T47D (cell line): ENCODE results near the gene ZNF778.

Source experiments
- DNase-seq, 2 experiments: peaks; one replicate each; pipeline versions ENCODE4 v3.0.0 to v3.0.0-alpha.2; 2011 to 2012; ENCODE audit warnings: low read depth in 1 of 2, low spot score in 1 of 2
- JUND ChIP-seq: IDR thresholded peaks from 2 replicates; pipeline ENCODE4 v1.6.1; 2012; ENCODE audit warnings: low read depth
- in situ Hi-C: cut with HindIII; loops from 2 replicates; pipeline ENCODE4 v1.10.0; 2016; ENCODE audit warnings: low sequenced_read_pairs, low pct_unique_long_range_greater_than_20kb

Gene ZNF778

DNA sequence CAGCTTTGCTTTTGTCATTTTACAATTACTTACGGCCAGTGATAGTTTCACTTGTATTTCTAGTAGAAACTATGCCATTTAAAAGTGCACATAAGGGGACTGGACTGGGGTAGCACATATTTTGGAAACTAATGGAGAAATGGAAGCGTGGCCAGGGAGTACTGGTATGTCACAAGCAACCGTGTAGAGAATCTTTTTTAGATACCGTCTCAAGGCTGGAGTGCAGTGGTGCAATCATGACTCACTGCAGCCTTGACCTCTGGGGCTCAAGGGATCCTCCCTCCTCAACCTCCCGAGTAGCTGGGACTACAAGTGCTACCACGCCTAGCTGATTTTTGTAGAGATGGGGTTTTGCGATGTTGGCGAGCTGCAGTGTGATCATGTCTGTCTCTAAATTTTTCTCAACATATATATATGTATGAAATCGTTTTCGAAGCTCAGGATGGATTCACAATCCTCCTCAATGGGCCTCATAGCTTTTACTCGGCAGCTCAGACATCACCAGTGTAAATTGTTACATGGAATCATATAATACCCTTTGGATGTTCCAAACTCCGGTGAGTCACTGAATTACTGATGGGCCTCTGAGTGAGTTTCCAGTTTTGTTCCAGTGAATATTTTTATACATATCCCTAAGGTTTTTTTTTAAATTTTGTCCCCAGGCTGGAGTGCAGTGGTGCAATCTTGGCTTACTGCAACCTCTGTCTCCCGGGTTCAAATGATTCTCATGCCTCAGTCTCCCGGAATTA lies 51.7 kb downstream of the ZNF778 start:
- no peak for TF ChIP-seq JUND
- in situ Hi-C loops = no loop called here
- no peak for DNase-seq

DNA sequence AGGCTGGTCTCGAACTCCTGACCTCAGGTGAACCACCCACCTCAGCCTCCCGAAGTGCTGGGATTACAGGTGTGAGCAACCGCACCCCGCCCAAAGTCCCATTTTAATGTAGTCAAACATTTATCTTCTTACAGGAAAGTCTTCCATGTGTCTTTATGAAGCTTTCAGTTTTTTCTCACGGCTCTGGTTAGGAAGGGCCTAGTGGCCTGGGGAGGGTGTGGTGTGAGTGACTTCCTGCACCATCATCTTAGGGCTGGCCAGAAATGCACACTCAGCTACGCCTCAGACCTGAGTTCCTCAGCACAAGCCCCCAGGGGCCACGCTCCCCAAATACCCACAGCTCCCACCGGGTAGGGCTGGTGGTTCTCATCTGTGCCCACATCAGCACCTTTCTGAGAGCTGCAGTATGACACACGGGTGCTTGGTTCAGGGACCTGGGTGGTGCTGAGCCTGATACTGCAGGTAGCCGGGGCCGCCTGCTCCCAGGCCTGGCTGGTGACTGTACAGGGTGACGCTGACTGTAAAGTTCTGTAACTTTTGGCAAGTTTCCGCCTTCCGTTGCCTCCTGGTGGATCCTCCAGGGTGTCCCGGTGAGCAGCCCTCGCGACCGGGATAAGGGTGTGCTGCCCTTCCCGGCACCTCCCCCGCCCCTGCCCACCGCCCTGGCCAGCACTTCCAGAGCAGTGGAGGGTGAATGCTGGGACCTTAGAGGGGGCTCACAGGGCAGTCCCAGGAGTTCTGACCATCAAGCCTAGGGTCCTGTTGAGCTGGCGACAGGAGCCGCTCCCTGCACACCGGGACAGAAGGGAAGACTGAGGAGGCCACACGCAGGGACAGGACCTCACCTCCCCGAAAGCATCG lies 52.5 kb downstream of the ZNF778 start:
- in situ Hi-C loops = no loop called here
- DNase-seq = no peak
- no peak for TF ChIP-seq JUND

DNA sequence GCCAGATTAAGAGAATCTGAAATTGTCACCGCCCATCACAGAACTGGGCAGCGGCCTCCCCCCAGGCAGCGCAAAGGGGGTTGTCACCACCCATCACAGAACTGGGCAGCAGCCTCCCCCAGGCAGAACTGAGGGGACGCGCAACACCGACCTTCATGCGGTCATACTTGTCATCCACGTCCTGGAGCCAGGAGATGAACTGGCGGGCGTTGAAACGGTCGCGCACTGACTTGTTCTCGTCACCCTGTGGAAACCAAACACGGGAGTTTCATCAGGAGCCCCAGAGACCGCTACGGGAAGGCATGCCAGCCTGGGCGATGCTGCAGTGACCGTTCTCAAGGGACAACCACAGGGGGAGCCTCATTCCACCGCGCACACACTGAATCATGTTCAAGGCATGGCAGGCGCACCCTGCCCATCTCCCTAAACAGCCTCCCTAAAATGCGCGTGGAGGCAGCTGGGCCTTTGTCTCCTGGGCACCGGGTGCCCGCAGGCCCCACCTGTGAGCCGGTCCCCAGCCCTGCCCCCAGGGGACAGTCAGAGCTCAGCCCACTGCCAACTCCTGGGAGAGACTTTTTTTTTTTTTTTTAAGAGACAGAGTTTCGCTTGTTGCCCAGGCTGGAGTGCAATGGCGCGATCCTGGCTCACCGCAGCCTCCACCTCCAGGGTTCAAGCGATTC lies 53.3 kb downstream of the ZNF778 start:
- no peak for DNase-seq
- in situ Hi-C loops = no loop called here
- TF ChIP-seq JUND = no peak

DNA sequence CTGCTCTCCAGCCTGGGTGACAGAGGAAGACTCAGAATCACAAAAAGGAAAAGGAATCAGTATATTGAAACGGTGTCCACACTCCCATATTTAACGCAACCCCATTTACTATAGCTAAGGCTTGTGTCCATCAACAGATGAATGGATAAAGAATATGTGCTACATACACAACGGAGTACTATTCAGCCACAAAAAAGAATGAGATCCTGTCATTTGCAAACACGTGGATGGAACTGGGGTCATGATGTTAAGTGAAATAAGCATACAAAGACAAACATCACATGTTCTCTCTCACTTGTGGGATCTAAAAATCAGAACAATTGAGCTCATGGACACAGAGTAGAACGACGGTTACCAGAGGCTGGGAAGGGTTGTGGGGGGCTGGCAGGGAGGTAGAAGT lies 55.1 kb downstream of the ZNF778 start:
- in situ Hi-C loops = no loop called here
- DNase-seq = no peak
- no peak for TF ChIP-seq JUND

DNA sequence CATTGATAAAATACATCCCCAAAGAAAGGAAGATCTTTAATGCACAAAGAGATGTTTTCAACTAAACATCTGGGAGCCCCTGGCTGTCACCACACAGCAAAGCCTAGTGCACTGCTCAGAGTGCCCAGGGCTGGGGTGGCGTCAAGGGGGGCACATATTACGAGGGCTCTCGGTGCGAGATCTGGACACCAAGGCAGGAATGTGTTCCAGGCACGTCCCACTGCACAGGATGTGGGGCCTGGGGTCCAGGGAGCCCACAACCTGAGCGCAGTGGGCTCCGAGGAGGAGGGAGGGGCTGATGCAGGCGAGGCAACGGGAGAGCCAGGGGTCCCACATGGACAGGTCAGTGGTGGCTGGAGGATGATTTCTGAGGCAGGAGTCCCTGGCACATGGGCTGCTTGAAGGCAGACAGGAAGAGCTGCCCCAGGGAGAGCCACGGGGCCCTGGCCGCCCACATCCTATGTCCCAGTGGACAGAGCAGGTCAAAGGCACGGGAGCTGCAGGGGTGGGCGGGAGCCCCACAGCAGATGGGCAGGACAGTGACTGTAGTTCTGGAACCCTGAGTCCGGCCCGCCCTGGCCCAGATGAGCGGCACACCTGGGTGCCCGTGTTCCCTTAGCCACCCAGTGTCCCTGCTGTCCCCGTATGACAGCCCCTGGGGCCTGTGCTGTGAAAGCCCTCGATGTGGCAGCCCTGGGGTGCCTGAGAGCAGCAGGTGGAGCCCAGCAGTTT lies 56.4 kb downstream of the ZNF778 start:
- no peak for DNase-seq
- TF ChIP-seq JUND = no peak
- in situ Hi-C loops = no loop called here

DNA sequence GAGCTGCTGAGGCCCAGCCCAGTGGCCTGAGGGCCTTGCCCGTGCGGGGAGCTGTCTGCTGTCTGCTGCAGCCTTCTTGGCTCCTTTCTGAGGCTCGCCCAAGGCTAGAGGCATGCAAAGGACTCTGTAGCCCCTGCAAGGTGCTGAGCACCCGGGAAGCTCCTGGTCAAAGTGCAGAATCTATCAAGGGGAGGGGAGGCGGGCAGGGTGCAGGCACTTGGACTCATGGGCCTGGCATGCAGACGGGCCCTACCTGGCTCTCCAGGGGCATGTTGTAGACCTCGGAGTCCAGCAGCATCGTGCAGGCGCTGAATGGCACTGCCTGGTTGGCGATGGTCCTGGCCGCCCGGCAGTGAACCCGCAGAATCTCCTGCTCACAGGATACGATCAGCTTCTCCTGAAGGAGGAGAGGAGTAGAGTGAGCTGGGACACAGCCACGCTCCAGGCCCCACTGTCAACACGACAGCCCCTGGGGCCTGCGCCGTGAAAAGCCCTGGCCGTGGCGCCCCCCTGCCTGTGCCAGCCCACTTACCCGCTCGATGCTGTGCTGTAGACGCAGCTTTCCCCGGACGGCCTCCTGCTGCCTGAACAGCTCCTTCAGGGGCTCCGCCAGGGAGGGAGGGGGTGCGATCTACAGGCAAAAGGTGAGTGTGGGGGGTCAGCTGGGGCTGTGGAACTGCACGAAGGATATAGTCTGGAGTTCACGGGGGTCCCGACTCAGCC lies 57.2 kb downstream of the ZNF778 start:
- DNase-seq = no peak
- in situ Hi-C loops = no loop called here
- TF ChIP-seq JUND = no peak

DNA sequence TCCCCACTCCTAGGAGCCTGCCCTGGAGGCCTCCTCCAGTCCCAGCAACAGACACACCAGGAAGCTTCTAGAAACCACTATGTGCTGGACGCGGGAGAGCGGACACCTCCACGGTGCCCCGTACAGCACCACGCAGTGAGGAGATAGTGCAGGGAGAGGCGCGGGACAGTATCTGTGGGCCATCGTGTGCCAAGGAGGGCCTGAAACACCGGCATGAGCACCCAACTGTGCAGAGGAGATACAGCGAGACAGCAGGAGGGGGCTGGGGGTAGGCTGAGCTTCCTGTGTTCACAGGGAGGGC lies 57.7 kb downstream of the ZNF778 start:
- TF ChIP-seq JUND = no peak
- in situ Hi-C loops = no loop called here

DNA sequence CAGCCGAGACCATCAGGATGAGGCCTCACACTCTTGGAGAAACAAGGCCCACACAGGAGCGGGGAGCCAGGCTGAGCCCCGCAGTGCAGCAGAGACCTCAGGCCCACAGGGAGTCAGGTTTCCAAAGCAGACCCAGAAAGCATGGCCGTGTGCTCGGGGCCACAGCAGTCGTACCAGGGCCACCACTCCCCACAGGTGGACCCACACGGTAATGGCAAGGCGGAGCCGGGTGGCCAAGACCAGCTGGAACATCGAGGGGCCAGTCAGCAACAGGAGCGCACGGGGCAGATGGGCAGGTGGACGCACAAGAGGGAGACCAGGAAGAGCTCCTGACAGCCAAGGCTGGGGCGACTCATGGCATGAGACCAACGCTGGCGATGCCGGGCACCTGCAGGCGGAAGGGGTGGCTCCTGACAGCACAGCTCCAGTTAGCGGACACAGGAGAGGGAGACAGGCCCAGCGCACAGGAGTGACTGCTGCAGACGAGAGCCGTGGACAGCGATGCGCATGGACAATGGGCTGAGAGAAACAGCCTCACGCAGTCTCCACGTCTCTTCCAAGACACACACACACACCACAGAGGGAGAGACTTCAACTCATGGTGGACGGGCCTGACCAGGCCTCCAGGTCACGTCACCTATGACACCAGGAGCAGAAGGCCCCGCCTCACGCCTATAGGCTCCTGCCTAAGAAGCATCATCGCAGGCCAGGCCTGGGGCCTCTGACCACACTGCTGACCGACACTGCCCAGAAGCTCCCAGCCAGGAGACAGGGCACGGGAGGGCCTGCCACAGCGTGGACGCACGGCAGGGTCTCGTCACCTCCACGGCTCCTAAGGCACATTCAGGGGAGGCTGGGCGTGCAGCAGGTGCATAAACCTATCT lies 58.6 kb downstream of the ZNF778 start:
- DNase-seq = no peak
- no peak for TF ChIP-seq JUND
- in situ Hi-C loops = no loop called here

More for the DNA sequence above, 57.7 kb downstream of the ZNF778 start:
- DNase-seq = no peak

DNA sequence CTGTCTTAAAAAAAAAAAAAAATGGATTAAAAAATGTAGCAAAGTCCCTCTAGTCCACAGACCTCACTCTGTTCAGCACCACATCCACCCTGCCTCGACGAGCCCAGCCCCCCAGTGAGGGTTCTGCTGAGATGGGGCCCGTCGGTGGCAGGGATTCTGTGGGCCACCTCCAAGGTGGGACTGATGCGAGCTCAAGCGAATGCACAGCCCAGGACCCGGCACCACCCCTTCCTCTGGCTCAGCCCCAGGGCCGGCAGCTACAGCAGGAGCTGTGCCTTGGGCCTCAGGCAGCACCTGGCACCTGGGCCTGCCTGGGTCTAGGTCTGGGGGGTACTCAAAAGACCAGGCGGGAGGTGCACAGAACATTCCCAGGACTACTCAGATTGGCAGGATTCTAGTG lies 59.5 kb downstream of the ZNF778 start:
- in situ Hi-C loops = no loop called here
- DNase-seq = no peak
- TF ChIP-seq JUND = no peak

DNA sequence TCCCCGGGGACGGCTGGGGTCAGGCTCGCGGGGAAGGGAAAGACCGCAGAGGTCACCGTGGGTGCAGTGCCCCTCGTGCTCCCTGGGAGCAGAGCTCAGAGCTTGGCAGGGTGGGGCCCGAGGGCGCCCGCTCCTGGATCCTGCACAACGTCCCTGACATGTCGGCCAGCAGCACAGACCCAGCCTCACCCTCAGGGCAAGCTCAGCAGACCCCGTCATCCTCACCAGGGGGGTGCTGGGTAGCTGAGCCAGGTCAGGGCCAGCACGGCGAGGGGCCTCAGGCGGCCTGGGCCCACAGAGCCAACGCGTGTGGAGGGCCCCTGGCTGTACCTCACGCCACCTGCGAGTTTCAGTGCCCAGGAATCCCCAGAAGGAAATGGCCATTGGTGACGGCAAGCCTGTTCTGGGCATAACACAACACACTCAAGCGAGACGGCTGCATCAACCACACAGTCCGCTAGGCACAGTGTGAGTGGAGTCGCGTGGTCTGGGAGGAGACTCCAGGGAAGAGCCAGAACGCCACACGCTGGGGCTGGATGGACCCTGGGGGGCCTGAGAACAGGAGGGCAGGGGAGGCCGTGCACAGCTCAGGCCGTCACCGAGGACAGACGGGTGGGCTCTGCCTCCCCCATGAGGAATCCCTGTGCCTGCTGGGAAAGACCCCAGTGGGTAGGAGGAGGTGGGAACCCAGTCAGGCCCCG lies 60.3 kb downstream of the ZNF778 start:
- TF ChIP-seq JUND = no peak
- DNase-seq = no peak
- in situ Hi-C loops = no loop called here
